Spleen (tissue), 7 donors: ENCODE data around the gene CASR.

ENCODE experiments used
- CTCF ChIP-seq, 11 experiments: fragments of 200-600 bp in 7 of 11; fragments of 450-650 bp in 4 of 11; sonication (generic) in 4 of 11; IDR thresholded peaks in 8 of 11; conservative IDR thresholded peaks in 3 of 11; 1 replicate in 7 of 11; 2 replicates in 4 of 11; pipeline versions ENCODE4 v1.4.0 to v1.8.0; 2016 to 2021; ENCODE audit warnings: antibody characterized with exemption in 11 of 11, inconsistent platforms in 4 of 11, mild to moderate bottlenecking in 1 of 11
- POLR2A ChIP-seq, 3 donors: fragments of 450-650 bp; IDR thresholded peaks; one replicate each; pipeline ENCODE4 v1.5.1; 2017; ENCODE audit warnings: antibody characterized with exemption in 3 of 3, mild to moderate bottlenecking in 1 of 3
- POLR2AphosphoS5 ChIP-seq, 3 donors: sonication (generic); formaldehyde crosslinking; IDR thresholded peaks; one replicate each; pipeline ENCODE4 v1.5.1; 2017; ENCODE audit warnings: antibody characterized with exemption in 3 of 3
- donor health status: DM: no; HTN: no; CAD: no; lungs with moderate emphysema.
- donor health status: DM: no; HTN: no; CAD: no.
- donor health status: DM: no; HTN: no; CAD: no.

GRCh38 chr3:122251428-122251827 lies 68.0 kb downstream of the CASR start:
- TF ChIP-seq POLR2A (IDR thresholded peaks at IDR 0.05) (no peak), CTCF (IDR thresholded peaks at IDR 0.05 in 8 of 11, conservative IDR thresholded peaks at IDR 0.05 in 3 of 11) (no peak), POLR2AphosphoS5 (IDR thresholded peaks at IDR 0.05) (no peak)
